ENCODE data around the gene CMBL. TPM values are rescaled to one million over a fixed set of nuclear protein-coding genes. Genes with fewer than 3 reads are reported as not detected.

CMBL gene
- polyA plus RNA-seq, 1 experiment = 23.8 TPM

- H3K4me3 ChIP-seq (ENCODE audit: low read depth, low read length) = no peak overlapping the region
- DNase-seq (ENCODE audit: low read depth) = no peak
- POLR2A ChIA-PET = no interaction called here
- no peak for TF ChIP-seq CTCF (IDR thresholded peaks at IDR 0.05; ENCODE audit: insufficient read depth, low read depth, low read length)
- CTCF ChIA-PET = no interaction called here
- H3K27me3 ChIP-seq (ENCODE audit: control insufficient read depth, insufficient read depth, low read length) = no peaks in the 10 kb centered on the region
- H3K36me3 ChIP-seq (ENCODE audit: control insufficient read depth, insufficient read depth, low read length) = no peaks in the 10 kb centered on the region; the same call in 1 of the 2 replicates
Measured at GRCh38 chr5:10279328-10279727, 28.4 kb downstream of the CMBL start.

- Histone ChIP-seq H3K36me3 (ENCODE audit: control insufficient read depth, insufficient read depth, low read length) (no peaks in the 10 kb centered on the region; the same call in 1 of the 2 replicates), H3K27me3 (ENCODE audit: control insufficient read depth, insufficient read depth, low read length) (no peaks in the 10 kb centered on the region), H3K4me3 (ENCODE audit: low read depth, low read length) (no peak overlapping the region)
- TF ChIP-seq CTCF (IDR thresholded peaks at IDR 0.05; ENCODE audit: insufficient read depth, low read depth, low read length) = no peak
- ChIA-PET POLR2A (no interaction called here), CTCF (interaction anchor here (2.1 kb wide), 1 partner anchor 8 kb away, joined by 4 read pairs; no protein-coding TSS in a partner anchor)
- DNase-seq (ENCODE audit: low read depth) = no peak
Measured at GRCh38 chr5:10278658-10279279, 28.9 kb downstream of the CMBL start.

GRCh38 chr5:10277773-10278630 lies 29.7 kb downstream of the CMBL start:
- TF ChIP-seq CTCF (IDR thresholded peaks at IDR 0.05; ENCODE audit: insufficient read depth, low read depth, low read length) = no peak
- POLR2A ChIA-PET = no interaction called here
- CTCF ChIA-PET = interaction anchor here (2.1 kb wide), 1 partner anchor 9 kb away, joined by 4 read pairs; no protein-coding TSS in a partner anchor

DNA sequence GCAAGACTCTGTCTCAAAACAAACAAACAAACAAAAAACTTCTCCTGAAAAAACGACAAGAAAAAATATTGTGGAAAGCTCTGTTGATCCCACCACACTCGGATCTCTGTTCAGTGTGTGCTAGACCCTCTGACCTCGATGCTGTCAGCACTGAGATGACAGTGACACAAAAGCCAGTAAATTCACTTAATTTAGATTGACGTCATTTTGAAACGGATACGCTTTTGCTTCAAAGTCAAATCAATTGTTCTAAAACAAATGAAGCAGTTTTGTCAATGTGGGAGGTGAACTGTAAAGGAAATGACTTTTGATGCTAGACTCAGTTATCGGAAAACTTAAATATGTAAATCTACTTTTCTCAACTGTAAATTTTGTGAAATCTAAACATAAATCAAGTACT lies 31.0 kb downstream of the CMBL start:
- H3K36me3 ChIP-seq (ENCODE audit: control insufficient read depth, insufficient read depth, low read length) = no peaks in the 10 kb centered on the region; the same call in 1 of the 2 replicates
- POLR2A ChIA-PET = no interaction called here
- DNase-seq (ENCODE audit: low read depth) = no peak
- CTCF ChIA-PET = interaction anchor here (2.1 kb wide), 1 partner anchor 10 kb away, joined by 4 read pairs; no protein-coding TSS in a partner anchor
- no peaks in the 10 kb centered on the region for H3K27me3 ChIP-seq (ENCODE audit: control insufficient read depth, insufficient read depth, low read length)
- no peak for TF ChIP-seq CTCF (IDR thresholded peaks at IDR 0.05; ENCODE audit: insufficient read depth, low read depth, low read length)
- no peak overlapping the region for H3K4me3 ChIP-seq (ENCODE audit: low read depth, low read length)

More at GRCh38 chr5:10277773-10278630, 29.7 kb downstream of the CMBL start:
- H3K36me3 ChIP-seq (ENCODE audit: control insufficient read depth, insufficient read depth, low read length) = no peaks in the 10 kb centered on the region; the same call in 1 of the 2 replicates
- no peak overlapping the region for H3K4me3 ChIP-seq (ENCODE audit: low read depth, low read length)
- H3K27me3 ChIP-seq (ENCODE audit: control insufficient read depth, insufficient read depth, low read length) = no peaks in the 10 kb centered on the region
- no peak for DNase-seq (ENCODE audit: low read depth)

DNA sequence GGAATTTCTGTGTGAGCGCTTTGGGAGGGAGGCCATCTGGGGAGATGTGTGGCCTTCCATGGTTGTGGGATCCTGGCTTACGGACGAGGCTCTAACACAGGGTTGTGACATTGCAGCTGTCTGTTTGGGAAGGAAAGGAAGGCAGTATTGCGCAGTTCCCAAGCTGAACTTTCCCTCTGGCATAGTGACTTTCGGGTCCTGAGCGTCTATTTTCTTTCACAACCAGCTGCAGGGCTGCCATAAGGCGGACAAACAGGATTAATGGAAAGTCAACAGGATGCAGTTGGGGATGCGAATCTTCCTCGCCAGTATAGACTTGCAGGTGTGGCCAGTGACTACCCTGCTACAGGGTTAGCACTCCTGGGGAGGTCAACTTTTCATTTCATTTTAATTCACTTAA lies 31.7 kb downstream of the CMBL start:
- ChIA-PET CTCF (interaction anchor here (0.6 kb wide), 1 partner anchor 180 kb away, joined by 4 read pairs; no protein-coding TSS in a partner anchor), POLR2A (no interaction called here)
- no peak for DNase-seq (ENCODE audit: low read depth)
- Histone ChIP-seq H3K4me3 (ENCODE audit: low read depth, low read length) (no peak overlapping the region), H3K36me3 (ENCODE audit: control insufficient read depth, insufficient read depth, low read length) (no peaks in the 10 kb centered on the region; the same call in 1 of the 2 replicates), H3K27me3 (ENCODE audit: control insufficient read depth, insufficient read depth, low read length) (no peaks in the 10 kb centered on the region)
- no peak for TF ChIP-seq CTCF (IDR thresholded peaks at IDR 0.05; ENCODE audit: insufficient read depth, low read depth, low read length)
